Mesenteric fat pad (tissue), 1 donor: ENCODE data around the gene GPC6. TPM values are rescaled to one million over a fixed set of nuclear protein-coding genes. Genes with fewer than 3 reads are reported as not detected.
"Not testable (repeated sequence)": the region's sequence is repeated elsewhere in the genome, so short reads cannot be mapped to it uniquely, and the experiment has no call there.

ENCODE experiments used
- DNase-seq: peaks from one replicate; pipeline ENCODE4 v3.0.0-alpha.2; 2020; ENCODE audit warnings: low spot score
- total RNA-seq: library from RNA; stranded (reverse); fragmentation: NEBNext Ultra II Directional; extraction: Animal tissue kit (Norgen Biotek cat#: 25700); gene quantifications from one replicate; pipeline ENCODE4 v1.2.1, GENCODE V29; 2021
- donor health status: DM: yes; HTN: yes; CAD: no.

The GPC6 gene
- total RNA-seq, 1 donor from 2014 or later: 23.1 TPM

DNA sequence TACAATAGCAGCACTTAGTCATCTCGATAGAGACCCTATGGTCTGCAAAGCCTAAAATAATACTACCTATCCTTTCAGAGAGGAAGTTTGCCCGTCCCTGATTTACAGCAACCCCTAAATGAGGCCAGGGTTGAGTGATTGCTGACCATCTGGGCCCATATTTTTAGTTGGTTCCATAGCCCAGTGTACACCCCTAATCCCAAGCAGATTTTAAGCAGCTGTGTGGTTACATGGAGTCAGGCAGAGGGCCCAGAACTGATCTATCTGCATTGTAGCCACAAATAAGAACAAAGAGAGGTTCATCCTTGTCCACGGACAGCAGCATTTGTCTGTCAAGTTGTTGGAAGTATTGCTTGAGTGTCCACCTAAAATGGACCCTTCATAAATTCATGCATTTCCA is 1104.7 kb downstream of the GPC6 start:
- no peak for DNase-seq

GRCh38 chr13:94332359-94333096 is 1105.9 kb downstream of the GPC6 start:
- DNase-seq: no peak

- DNase-seq: no peak
These were observed 1106.7 kb downstream of the GPC6 start for GRCh38 chr13:94333131-94333820.

- DNase-seq: no peak
These were observed 1109.3 kb downstream of the GPC6 start for GRCh38 chr13:94335761-94336526.

DNA sequence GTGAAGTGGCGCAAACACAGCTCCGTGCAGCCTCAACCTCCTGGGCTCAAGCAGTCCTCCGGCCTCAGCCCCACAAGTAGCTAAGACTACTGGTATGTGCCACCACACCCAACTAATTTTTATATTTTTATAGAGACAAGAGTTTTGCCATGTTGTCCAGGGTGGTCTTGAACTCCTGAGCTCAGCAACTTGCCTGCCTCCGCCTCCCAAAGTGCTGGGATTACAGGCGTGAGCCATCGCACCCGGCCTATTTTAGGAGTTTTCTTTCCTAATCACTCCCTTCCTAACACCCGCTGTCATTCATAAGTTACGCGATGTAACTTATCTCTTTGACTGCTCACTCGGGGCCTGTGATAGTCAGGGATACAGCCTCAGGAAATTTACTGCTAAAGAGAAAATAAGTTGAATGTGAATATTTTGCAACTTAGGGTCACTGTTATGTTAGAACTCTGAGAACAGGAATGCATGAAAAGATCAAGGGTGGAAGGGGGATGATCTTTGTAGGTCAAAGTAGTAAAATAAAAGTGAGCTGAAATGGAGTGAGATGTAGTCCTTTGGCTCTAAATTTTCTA is 1112.6 kb downstream of the GPC6 start:
- DNase-seq: no peak

DNA sequence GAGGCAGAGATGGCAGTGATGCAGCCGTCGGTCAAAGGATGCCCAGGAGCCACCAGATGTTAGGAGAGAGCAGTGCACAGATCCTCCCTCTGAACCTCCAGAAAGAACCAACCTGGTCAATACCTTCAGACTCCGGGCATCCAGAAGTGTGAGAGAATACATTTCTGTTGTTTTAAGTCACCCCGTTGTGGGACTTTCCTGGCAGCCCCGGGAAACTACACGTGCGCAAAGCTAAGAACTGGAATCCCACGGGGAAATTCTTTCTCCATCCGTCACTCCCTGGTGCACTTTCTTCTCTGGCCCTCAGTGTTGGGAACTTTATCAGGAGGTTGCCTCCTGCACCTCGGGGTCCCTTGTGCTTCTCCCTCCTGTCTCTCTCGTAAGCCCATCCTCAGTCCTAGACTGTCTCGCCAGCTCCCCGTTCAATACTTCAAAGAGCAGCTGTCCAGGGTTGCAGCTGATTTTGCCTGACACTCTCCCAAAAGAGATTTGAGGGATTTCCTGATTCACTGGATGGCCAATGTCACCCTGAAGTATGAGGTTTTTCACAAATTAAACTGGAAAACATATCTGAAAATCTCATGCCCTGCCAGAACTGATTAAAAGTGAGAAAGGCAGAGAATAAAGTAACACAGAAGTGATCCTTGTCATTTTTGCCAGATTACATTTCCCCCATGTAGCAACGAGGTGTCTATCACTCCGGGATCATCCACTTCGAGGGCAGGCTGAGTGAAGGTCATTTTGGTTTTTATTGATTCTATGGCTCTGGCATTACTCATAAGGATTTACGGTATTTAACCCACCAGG is 1116.0 kb downstream of the GPC6 start:
- no peak for DNase-seq

GRCh38 chr13:94343243-94343585 is 1116.6 kb downstream of the GPC6 start:
- no peak for DNase-seq

- DNase-seq: not testable (repeated sequence)
These were observed 1117.1 kb downstream of the GPC6 start for GRCh38 chr13:94343687-94344086.

DNA sequence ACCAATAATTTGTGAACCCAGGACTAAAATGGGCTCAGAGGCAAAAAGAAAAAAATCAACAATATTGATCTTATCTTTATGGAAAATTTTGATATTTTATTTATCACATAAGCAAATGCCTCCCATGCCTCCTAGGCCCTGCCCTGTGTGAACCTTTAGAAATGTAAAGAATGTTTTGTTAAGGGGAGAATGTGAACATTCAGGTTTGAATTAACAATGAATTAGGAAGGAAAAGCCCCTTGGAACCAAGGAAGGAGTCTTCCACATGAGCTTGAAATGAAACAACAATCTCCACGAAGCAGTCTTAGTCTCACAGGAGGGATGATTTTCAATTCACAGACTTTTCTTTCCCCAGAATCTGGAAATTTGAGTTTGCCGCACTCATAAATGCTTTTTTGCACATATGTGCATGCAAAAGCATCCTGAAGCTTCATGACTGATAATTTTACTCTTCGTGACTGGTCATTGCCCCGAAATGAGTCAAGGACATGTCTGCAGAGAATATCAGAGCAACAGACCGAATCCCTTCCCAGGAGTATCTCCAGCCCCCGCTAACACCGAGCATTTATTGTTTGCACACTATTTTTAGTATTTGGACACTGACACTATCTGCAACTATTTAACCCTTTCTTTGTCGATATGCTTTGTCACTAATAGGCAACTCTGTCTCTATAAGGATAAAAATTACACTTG is 1117.7 kb downstream of the GPC6 start:
- DNase-seq: no peak

DNA sequence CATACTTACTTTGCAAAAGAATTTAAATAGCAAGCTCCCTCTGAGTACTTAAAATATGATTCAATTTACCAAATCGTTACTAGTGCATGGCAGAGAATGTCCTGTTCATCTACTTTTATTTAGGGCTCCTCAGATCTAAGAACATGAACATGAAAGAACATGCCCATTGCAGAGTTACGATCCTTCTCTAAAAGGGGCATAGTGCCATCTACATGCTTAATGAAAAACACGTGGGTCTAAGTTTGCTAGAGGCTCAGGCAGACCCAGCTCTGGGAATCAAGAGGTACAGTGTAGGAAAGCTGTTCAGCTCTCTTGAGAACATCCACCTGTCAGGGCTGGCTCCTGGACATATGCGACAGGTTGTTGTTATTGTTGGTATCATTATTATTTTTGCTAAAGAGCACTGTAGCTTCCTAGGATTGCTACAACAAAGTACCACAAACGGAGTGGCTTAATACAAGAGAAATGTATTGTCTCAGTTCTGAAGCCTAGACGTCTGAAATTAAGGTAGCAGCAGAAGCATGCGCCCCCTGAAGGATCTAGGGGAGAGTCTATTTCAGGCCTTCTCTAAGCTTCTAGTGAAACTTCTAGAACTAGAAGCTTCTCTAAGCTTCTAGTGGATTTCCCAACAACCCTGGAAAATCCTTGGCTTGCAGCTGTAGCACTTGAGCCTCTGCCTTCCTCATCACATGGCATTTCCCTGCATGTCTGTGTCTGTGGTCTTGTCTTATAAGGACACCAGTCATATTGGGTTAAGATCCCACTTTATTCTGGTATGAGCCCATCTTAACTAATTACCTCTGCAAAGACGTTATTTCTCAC is 1119.0 kb downstream of the GPC6 start:
- DNase-seq: no peak

- DNase-seq: no peak
These were observed 1119.8 kb downstream of the GPC6 start for GRCh38 chr13:94346261-94347019.

GRCh38 chr13:94351292-94351990 is 1124.8 kb downstream of the GPC6 start:
- no peak for DNase-seq

DNA sequence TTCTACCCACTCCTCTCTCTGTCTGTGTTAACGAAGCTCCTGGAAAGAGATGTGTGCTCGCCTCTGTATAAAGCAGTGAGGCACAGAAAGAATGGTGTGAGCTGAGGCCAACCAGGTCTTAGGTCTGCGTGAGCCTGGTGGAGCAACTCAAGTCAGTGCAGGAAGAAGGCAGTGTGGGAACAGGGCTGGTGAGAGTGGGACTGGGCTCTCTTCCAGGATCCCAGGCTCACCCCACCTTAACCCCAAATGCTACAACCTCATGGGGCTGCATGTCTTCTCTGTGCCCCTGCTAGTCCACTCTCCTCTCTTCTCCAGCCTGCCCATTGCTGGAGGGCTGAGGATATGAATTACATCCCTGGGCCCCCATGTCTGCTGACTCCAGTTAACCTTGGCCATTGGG is 1125.5 kb downstream of the GPC6 start:
- DNase-seq: no peak

GRCh38 chr13:94353167-94353710 is 1126.6 kb downstream of the GPC6 start:
- DNase-seq: no peak

GRCh38 chr13:94359875-94360274 is 1133.3 kb downstream of the GPC6 start:
- DNase-seq: no peak

- DNase-seq: no peak
These were observed 1135.9 kb downstream of the GPC6 start for GRCh38 chr13:94362411-94362909.

GRCh38 chr13:94366677-94367076 is 1140.1 kb downstream of the GPC6 start:
- DNase-seq: no peak
